Panc1 (cell line): ENCODE measurements around the gene NRAS. TPM values are rescaled to one million over a fixed set of nuclear protein-coding genes. Genes with fewer than 3 reads are reported as not detected.

Source experiments
- ATAC-seq: fragments of 200-7000 bp; cut with Tn5 transposase; 2 replicates; pipeline ENCODE4 v1.9.1; 2020; ENCODE audit warnings: mild to moderate bottlenecking, moderate library complexity
- BruUV-seq: library from RNA; stranded (reverse); fragments of 400-500 nt; replicated peaks from 2 replicates; lab custom pipeline; 2021; lab: Mats Ljungman, UMichigan
- CTCF ChIA-PET: fragments of 300-600 bp; sonication (Branson Sonifier 250); formaldehyde crosslinking; loops from one replicate; lab custom pipeline; 2022; ENCODE audit warnings: antibody characterized with exemption; lab: Charles Lee
- POLR2A ChIA-PET: fragments of 300-600 bp; sonication (Branson Sonifier 250); formaldehyde crosslinking; loops from one replicate; lab custom pipeline; 2022; ENCODE audit warnings: antibody characterized with exemption; lab: Charles Lee
- DNase-seq: peaks from one replicate; pipeline ENCODE4 v3.0.0-alpha.2; 2010; ENCODE audit warnings: low read depth, low spot score
- H3K27ac ChIP-seq: 2 replicates; pipeline ENCODE4 v1.5.1; 2011; ENCODE audit warnings: mild to moderate bottlenecking, low read length, inconsistent platforms
- H3K27me3 ChIP-seq: fragments of 200-500 bp; sonication (Bioruptor generic); 2 replicates; pipeline ENCODE4 v1.6.0; 2014; ENCODE audit warnings: low read length, inconsistent platforms; ENCODE audit not compliant: control insufficient read depth, insufficient read depth
- H3K36me3 ChIP-seq: fragments of 200-500 bp; sonication (Bioruptor generic); 2 replicates; pipeline ENCODE4 v1.5.1; 2014; ENCODE audit warnings: inconsistent platforms, mild to moderate bottlenecking, low read length, moderate library complexity; ENCODE audit not compliant: control insufficient read depth, insufficient read depth
- H3K4me1 ChIP-seq: 2 replicates; pipeline ENCODE4 v1.5.1; 2011; ENCODE audit warnings: inconsistent platforms, mild to moderate bottlenecking, low read length, moderate library complexity; ENCODE audit not compliant: control insufficient read depth, insufficient read depth
- H3K4me3 ChIP-seq, 2 experiments: 2 replicates each; pipeline ENCODE4 v1.5.1; 2011 to 2012; ENCODE audit warnings: low read depth in 2 of 2, low read length in 2 of 2, mild to moderate bottlenecking in 2 of 2, inconsistent platforms in 1 of 2, moderate library complexity in 1 of 2
- H3K9me3 ChIP-seq: fragments of 200-500 bp; sonication (Bioruptor generic); 2 replicates; pipeline ENCODE4 v1.5.1; 2014; ENCODE audit warnings: low read depth, mild to moderate bottlenecking, inconsistent platforms, low read length, moderate library complexity; ENCODE audit not compliant: control insufficient read depth, insufficient read depth
- POLR2AphosphoS5 ChIP-seq: IDR thresholded peaks from 2 replicates; pipeline ENCODE4 v1.6.1; 2012; ENCODE audit warnings: mild to moderate bottlenecking, low read depth, low read length, moderate library complexity
- SIN3A ChIP-seq: IDR thresholded peaks from 2 replicates; pipeline ENCODE4 v1.6.1; 2012; ENCODE audit warnings: low read depth, mild to moderate bottlenecking, low read length, moderate library complexity, borderline replicate concordance; ENCODE audit not compliant: insufficient read depth
- TCF7L2 ChIP-seq: IDR thresholded peaks from 2 replicates; pipeline ENCODE4 v1.6.1; 2011; ENCODE audit warnings: mild to moderate bottlenecking, low read depth, low read length, inconsistent platforms
- in situ Hi-C: cut with HindIII; loops from 2 replicates; pipeline ENCODE4 v1.10.0; 2016; ENCODE audit warnings: low sequenced_read_pairs, low pct_unique_long_range_greater_than_20kb
- intact Hi-C: fragments of 100-400 bp; cut with micrococcal nuclease; formaldehyde crosslinking; loops from one replicate; pipeline ENCODE4 v1.10.0; 2022; ENCODE audit not compliant: unreplicated experiment
- total RNA-seq: library from RNA; stranded (reverse); gene quantifications from one replicate; pipeline ENCODE4 v1.2.1, GENCODE V29; 2021; ENCODE audit not compliant: unreplicated experiment
- TF ChIP-seq, protein P1 (sequence below): fragments of 450-650 bp; IDR thresholded peaks from 2 replicates; pipeline ENCODE4 v1.5.1; 2017; ENCODE audit warnings: mild to moderate bottlenecking
- TF ChIP-seq, protein P2 (sequence below), 2 experiments: IDR thresholded peaks; 2 replicates each; pipeline ENCODE4 v1.6.1; 2011 to 2012; ENCODE audit warnings: low read depth in 2 of 2, control low read depth in 1 of 2, low read length in 1 of 2, mild to moderate bottlenecking in 1 of 2, moderate library complexity in 1 of 2; ENCODE audit not compliant: insufficient read depth in 1 of 2

The NRAS gene
- total RNA-seq, 1 experiment from 2014 or later: 50.2 TPM

DNA sequence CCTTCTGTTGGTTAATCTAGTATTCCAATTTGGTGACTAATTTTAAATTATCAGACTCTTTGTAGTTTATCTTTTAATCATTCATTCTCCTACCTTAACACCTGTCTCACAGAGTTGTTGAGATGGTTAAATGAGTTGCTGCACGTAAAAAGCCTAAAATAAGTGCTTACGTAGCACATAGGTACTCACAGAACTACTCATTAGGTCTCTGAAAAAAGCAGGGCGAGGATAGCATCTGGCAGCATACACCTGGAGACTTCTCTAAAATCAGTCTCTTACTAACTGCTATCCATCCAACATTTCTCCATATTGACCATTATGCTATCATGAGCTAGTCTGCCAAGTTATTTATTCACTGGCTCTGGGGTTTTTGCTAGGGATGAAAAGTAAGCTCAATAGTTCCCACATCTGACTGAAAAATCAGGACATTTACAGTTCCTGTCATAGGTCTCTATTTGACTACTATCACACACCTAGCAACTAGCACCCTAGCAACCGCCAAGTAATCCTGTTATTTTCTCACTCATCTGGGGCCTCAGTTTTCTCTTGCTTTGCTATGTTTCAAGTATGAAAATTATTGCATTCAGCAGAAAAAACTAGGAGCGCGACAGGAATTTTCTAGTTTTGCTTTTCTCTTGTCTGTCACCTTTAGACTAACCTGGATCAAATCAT is 30.0 kb upstream of the NRAS start:
- Histone ChIP-seq H3K27ac (no peak overlapping the region), H3K4me3 (no peak overlapping the region), H3K27me3 (no peaks in the 10 kb centered on the region), H3K36me3 (peaks cover 36% of the 10 kb centered on the region), H3K4me1 (no peaks in the 10 kb centered on the region; the same call in 1 of the 2 replicates), H3K9me3 (no peaks in the 10 kb centered on the region)
- no peak for TF ChIP-seq POLR2AphosphoS5
- no peak for TF ChIP-seq SIN3A
- TF ChIP-seq TCF7L2: no peak
- TF ChIP-seq, protein P1, sequence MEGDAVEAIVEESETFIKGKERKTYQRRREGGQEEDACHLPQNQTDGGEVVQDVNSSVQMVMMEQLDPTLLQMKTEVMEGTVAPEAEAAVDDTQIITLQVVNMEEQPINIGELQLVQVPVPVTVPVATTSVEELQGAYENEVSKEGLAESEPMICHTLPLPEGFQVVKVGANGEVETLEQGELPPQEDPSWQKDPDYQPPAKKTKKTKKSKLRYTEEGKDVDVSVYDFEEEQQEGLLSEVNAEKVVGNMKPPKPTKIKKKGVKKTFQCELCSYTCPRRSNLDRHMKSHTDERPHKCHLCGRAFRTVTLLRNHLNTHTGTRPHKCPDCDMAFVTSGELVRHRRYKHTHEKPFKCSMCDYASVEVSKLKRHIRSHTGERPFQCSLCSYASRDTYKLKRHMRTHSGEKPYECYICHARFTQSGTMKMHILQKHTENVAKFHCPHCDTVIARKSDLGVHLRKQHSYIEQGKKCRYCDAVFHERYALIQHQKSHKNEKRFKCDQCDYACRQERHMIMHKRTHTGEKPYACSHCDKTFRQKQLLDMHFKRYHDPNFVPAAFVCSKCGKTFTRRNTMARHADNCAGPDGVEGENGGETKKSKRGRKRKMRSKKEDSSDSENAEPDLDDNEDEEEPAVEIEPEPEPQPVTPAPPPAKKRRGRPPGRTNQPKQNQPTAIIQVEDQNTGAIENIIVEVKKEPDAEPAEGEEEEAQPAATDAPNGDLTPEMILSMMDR: no peak
- TF ChIP-seq, protein P2, sequence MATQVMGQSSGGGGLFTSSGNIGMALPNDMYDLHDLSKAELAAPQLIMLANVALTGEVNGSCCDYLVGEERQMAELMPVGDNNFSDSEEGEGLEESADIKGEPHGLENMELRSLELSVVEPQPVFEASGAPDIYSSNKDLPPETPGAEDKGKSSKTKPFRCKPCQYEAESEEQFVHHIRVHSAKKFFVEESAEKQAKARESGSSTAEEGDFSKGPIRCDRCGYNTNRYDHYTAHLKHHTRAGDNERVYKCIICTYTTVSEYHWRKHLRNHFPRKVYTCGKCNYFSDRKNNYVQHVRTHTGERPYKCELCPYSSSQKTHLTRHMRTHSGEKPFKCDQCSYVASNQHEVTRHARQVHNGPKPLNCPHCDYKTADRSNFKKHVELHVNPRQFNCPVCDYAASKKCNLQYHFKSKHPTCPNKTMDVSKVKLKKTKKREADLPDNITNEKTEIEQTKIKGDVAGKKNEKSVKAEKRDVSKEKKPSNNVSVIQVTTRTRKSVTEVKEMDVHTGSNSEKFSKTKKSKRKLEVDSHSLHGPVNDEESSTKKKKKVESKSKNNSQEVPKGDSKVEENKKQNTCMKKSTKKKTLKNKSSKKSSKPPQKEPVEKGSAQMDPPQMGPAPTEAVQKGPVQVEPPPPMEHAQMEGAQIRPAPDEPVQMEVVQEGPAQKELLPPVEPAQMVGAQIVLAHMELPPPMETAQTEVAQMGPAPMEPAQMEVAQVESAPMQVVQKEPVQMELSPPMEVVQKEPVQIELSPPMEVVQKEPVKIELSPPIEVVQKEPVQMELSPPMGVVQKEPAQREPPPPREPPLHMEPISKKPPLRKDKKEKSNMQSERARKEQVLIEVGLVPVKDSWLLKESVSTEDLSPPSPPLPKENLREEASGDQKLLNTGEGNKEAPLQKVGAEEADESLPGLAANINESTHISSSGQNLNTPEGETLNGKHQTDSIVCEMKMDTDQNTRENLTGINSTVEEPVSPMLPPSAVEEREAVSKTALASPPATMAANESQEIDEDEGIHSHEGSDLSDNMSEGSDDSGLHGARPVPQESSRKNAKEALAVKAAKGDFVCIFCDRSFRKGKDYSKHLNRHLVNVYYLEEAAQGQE (IDR thresholded peaks at IDR 0.05; ENCODE audit: insufficient read depth in 1 of 2, low read depth in 2 of 2, low read length in 1 of 2): no peak
- DNase-seq: no peak
- intact Hi-C loops (no loop called here), in situ Hi-C loops (no loop called here)
- ChIA-PET CTCF (no interaction called here), POLR2A (no interaction called here)
- no TSS peak for BruUV-seq
- no peak for ATAC-seq

DNA sequence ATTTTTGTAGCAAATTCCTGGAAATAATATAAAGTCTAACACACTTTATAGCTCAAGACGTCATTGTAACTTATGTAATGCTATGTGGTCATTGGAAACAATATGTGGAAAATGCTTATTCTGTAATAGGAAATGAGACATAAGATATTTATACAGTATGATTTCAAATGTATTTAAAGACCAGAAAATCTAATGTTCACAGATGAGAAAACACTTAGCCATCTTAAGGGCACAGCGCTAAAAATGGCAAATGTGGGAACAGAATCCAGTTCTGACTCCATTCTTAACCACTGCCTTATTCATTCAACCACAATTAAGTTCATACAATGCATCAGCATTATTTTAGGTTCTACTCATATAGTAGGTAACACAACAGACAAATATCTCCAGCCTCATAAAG is 28.7 kb upstream of the NRAS start:
- in situ Hi-C loops: no loop called here
- DNase-seq (no peak), ATAC-seq (no peak)
- BruUV-seq: no TSS peak
- H3K27ac ChIP-seq: no peak overlapping the region
- H3K4me1 ChIP-seq: no peaks in the 10 kb centered on the region
- ChIA-PET CTCF (interaction anchor here (0.7 kb wide), 1 partner anchor 1766 kb away, joined by 3 read pairs; no protein-coding TSS in a partner anchor), POLR2A (interaction anchor here (0.6 kb wide), 1 partner anchor 8 kb away, joined by 3 read pairs; no protein-coding TSS in a partner anchor)
- TF ChIP-seq, protein P1: no peak
- TF ChIP-seq TCF7L2 (no peak), SIN3A (no peak), POLR2AphosphoS5 (no peak)
- TF ChIP-seq, protein P2 (IDR thresholded peaks at IDR 0.05; ENCODE audit: insufficient read depth in 1 of 2, low read depth in 2 of 2, low read length in 1 of 2): no peak
- peaks cover 37% of the 10 kb centered on the region for H3K36me3 ChIP-seq
- no peaks in the 10 kb centered on the region for H3K27me3 ChIP-seq
- no peak overlapping the region for H3K4me3 ChIP-seq
- no peaks in the 10 kb centered on the region for H3K9me3 ChIP-seq
- intact Hi-C loops: no loop called here
